GM21360 (cell line): ENCODE results near the gene EIF3CL.
"Not testable (repeated sequence)": the region's sequence is repeated elsewhere in the genome, so short reads cannot be mapped to it uniquely, and the experiment has no call there.

ENCODE experiments used
- ATAC-seq: cut with Tn5 transposase; IDR thresholded peaks from one replicate; pipeline ENCODE4 v1.9.1; 2021; ENCODE audit warnings: mild to moderate bottlenecking, moderate library complexity; ENCODE audit not compliant: unreplicated experiment

EIF3CL gene

GRCh38 chr16:28364268-28365173 lies 39.1 kb downstream of the EIF3CL start:
- ATAC-seq: peak; percentile 73

DNA sequence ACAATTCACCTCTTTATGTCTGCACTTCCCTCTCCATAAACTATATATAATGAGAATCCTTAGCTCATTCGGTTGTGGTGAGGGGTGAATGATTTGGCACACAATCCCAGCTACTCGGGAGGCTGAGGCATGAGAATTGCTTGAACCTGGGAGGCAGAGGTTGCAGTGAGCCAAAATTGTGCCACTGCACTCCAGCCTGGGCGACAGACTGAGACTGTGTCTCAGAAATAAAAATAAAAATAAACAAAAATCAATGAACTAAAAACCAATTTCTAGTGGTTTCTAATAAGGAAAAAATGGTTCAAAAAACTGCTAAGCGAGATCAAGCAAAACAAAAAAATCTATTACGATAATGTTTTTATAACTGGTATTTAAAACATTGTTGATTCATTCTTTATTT lies 40.2 kb downstream of the EIF3CL start, which contains the start of gene NPIPB6:
NPIPB6 (minus strand) TSS at position 101 of the 400 bp plus-strand sequence. CDS start 686 bp downstream, outside the sequence.
- ATAC-seq: not testable (repeated sequence)

DNA sequence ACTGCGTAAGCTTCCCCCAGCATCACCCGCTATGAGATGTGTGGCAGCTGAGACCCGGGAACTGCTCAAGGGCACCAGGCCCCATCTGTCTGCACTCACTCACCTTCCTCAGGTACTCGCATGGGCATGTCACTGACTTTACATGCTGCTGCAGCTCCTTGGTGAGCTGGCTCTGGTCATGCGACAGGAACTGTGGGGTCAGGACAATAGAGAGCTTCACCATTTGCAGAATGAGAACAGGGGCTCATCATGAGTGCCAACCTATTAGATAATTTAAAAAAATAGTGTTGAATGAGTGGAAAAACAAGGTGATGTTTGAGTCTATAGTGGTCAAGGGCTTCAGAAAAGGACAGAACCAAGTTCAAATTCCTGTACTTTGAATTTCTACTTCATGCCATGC lies 41.0 kb downstream of the EIF3CL start:
- not testable (repeated sequence) for ATAC-seq

DNA sequence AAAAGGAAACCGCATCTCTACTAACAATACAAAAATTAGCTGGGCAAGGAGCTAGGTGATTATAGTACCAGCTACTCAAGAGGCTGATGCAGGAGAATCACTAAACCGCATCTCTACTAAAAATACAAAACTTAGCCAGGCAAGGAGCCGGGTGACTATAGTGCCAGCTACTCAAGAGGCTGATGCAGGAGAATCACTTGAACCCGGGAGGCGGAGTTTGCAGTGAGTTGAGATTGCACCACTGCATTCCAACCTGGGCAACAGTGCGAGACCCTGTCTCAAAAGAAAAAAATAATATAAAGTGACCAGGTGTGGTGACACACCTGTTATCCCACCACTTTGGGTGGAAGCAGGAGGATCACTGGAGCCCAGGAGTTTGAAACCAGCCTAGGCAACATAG lies 65.4 kb downstream of the EIF3CL start:
- ATAC-seq: not testable (repeated sequence)

DNA sequence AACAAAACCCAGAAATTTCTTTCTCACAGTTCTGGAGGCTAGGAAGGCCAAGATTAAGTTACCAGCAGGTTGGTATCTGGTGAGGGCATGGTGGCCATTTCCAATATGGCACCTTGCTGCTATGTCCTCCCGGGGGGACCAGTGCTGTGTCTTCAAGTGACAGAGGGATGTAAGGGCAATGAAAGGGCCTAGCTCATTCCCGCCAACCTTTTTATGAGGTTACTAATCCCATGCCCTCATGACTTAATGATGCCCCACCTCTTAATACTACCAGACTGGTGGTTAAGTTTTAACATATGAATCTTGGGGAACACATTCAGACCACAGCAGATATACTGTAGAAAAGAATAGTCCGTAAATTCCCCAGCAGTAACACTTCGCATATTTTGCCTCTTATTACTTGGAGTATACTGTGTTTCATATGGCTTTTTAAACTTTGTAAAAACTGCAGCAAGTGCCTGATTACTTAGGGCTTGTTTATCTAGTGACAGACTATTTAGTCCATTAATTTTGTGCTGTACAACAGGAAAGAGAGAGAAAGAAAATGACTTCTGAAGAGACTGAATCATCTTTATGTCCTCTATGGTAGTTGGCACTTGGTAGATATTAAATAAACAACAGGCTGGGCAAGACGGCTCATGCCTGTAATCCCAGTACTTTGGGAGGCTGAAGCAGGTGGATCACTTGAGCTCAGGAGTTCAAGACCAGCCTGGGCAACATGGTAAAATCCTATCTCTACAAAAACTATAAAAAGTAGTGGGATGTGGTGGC lies 66.5 kb downstream of the EIF3CL start:
- not testable (repeated sequence) for ATAC-seq

DNA sequence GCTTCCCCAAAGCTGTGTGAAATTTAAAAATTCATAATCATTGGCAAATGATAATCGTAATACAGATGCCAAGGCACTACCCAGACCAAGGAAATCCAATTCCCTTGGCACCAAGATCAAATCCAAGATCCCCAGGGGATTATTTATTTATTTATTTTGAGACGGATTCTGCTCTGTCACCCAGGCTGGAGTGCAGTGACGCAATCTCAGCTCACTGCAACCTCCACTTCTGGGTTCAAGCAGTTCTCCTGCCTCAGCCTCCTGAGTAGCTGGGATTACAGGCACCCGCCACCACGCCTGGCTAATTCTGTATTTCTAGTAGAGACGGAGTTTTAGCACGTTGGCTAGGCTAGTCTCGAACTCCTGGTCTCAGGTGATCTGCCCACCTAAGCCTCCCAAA lies 68.0 kb downstream of the EIF3CL start:
- not testable (repeated sequence) for ATAC-seq

- ATAC-seq: not testable (repeated sequence)
These were observed 71.0 kb downstream of the EIF3CL start for GRCh38 chr16:28332632-28333031.

GRCh38 chr16:28330981-28331380 lies 72.7 kb downstream of the EIF3CL start:
- ATAC-seq: not testable (repeated sequence)

GRCh38 chr16:28330232-28330631 lies 73.4 kb downstream of the EIF3CL start:
- ATAC-seq: not testable (repeated sequence)
